K562 (cell line): Measurements from ENCODE around the gene AGR2. TPM values are rescaled to one million over a fixed set of nuclear protein-coding genes. Genes with fewer than 3 reads are reported as not detected.

ENCODE experiments used
- ARID4B ChIP-seq: sonication (generic); formaldehyde crosslinking; IDR thresholded peaks from 2 replicates; pipeline ENCODE4 v1.8.0; 2022; ENCODE audit warnings: mild to moderate bottlenecking, missing genetic modification reagents
- DDX20 ChIP-seq: fragments of 450-650 bp; IDR thresholded peaks from 2 replicates; pipeline ENCODE4 v1.6.1; 2016; ENCODE audit warnings: missing genetic modification characterization, low read depth, mild to moderate bottlenecking, missing compliant biosample characterization, moderate library complexity
- E4F1 ChIP-seq: fragments of 250-450 bp; sonication (Bioruptor Pico); IDR thresholded peaks from 2 replicates; pipeline ENCODE4 v1.5.0; 2021; ENCODE audit warnings: mild to moderate bottlenecking, borderline replicate concordance
- HOMEZ ChIP-seq: fragments of 250-450 bp; sonication (Bioruptor Pico); IDR thresholded peaks from 2 replicates; pipeline ENCODE4 v1.4.0; 2020; ENCODE audit warnings: mild to moderate bottlenecking, moderate library complexity
- MAFG ChIP-seq: fragments of 450-650 bp; conservative IDR thresholded peaks from 2 replicates; pipeline ENCODE4 v1.6.1; 2016; ENCODE audit warnings: missing genetic modification characterization, missing compliant biosample characterization
- MCM2 ChIP-seq: fragments of 450-650 bp; IDR thresholded peaks from 2 replicates; pipeline ENCODE4 v1.6.1; 2017; ENCODE audit warnings: low read depth, mild to moderate bottlenecking
- NELFE ChIP-seq: IDR thresholded peaks from 2 replicates; pipeline ENCODE4 v1.6.1; 2011; ENCODE audit warnings: mild to moderate bottlenecking; ENCODE audit not compliant: insufficient read depth, insufficient read length
- NRF1 ChIP-seq, 2 experiments: fragments of 450-650 bp; IDR thresholded peaks in 1 of 2; conservative IDR thresholded peaks in 1 of 2; 2 replicates each; pipeline ENCODE4 v1.6.1; 2014; ENCODE audit warnings: mild to moderate bottlenecking in 2 of 2
- POLR2B ChIP-seq: fragments of 450-650 bp; IDR thresholded peaks from 2 replicates; pipeline ENCODE4 v1.6.1; 2018; ENCODE audit warnings: low read depth; ENCODE audit not compliant: partially characterized antibody
- SIRT6 ChIP-seq: IDR thresholded peaks from one replicate; pipeline ENCODE4 v1.6.1; 2012; ENCODE audit warnings: low read depth, mild to moderate bottlenecking, control low read depth, inconsistent platforms, low read length, moderate library complexity
- STAT5A ChIP-seq: IDR thresholded peaks from 2 replicates; pipeline ENCODE4 v1.6.1; 2012; ENCODE audit warnings: low read length, inconsistent platforms, borderline replicate concordance
- STAT5B ChIP-seq: fragments of 250-450 bp; sonication (Bioruptor Pico); IDR thresholded peaks from 2 replicates; pipeline ENCODE4 v1.8.0; 2021; ENCODE audit warnings: mild to moderate bottlenecking, inconsistent platforms
- TEAD1 ChIP-seq, 2 experiments: fragments of 450-650 bp in 1 of 2; sonication (generic) in 1 of 2; formaldehyde crosslinking; IDR thresholded peaks; 2 replicates each; pipeline versions ENCODE4 v1.4.0 to v1.8.0; 2020 to 2022; ENCODE audit warnings: mild to moderate bottlenecking in 2 of 2, missing genetic modification reagents in 1 of 2
- XRCC4 ChIP-seq: IDR thresholded peaks from one replicate; pipeline ENCODE4 v1.6.1; 2011; ENCODE audit not compliant: insufficient read depth, insufficient read length; ENCODE audit errors: extremely low read depth
- ZNF184 ChIP-seq: sonication (generic); formaldehyde crosslinking; IDR thresholded peaks from 2 replicates; pipeline ENCODE4 v1.5.0; 2020; ENCODE audit warnings: missing genetic modification reagents
- ZNF740 ChIP-seq, 3 experiments: fragments of 200-800 bp in 1 of 3; sonication (Bioruptor generic) in 1 of 3; sonication (generic) in 1 of 3; formaldehyde crosslinking in 1 of 3; IDR thresholded peaks; 2 replicates each; pipeline versions ENCODE4 v1.6.1 to v1.8.0; 2016 to 2022; ENCODE audit warnings: mild to moderate bottlenecking in 2 of 3, missing compliant biosample characterization in 2 of 3, missing genetic modification characterization in 2 of 3, missing genetic modification reagents in 1 of 3
- polyA plus RNA-seq, 8 experiments: library from polyadenylated mRNA; depleted of rRNA in 4 of 8; stranded (reverse) in 5 of 8; unstranded in 3 of 8; fragments of >200 nt; fragmentation: Nextera tagmentation in 2 of 8; fragmentation: Illumina TruSeq in 1 of 8; extraction: Ambion mirVana in 2 of 8; extraction: Trizol in 1 of 8; gene quantifications; 2 replicates each; pipeline versions ENCODE4 v1.2.1 to v1.2.3, GENCODE V29; 2011 to 2014; ENCODE audit warnings: inconsistent platforms in 1 of 8, missing spikeins in 1 of 8
- total RNA-seq, 7 experiments: library from RNA; depleted of rRNA in 6 of 7; stranded (reverse); fragments of >200 nt in 6 of 7; fragmentation: Illumina TruSeq in 2 of 7; extraction: Trizol in 2 of 7; gene quantifications; 2 replicates each; pipeline versions ENCODE4 v1.2.1 to v1.2.3, GENCODE V29; 2011 to 2021; ENCODE audit warnings: low replicate concordance in 1 of 7

The AGR2 gene
- total and polyA plus RNA-seq, 9 of the 15 experiments (the other 6 are each of a cell fraction or from before 2014, with no cell fraction given), result 0.66 TPM; not detected in 8

GRCh38 chr7:16753102-16753931 lies 51.5 kb downstream of the AGR2 start, which contains the start of gene TSPAN13 (continued):
- TF ChIP-seq HOMEZ (CRISPR knock-in tag) (no peak), STAT5A (no peak), NELFE (no peak), ZNF740 (CRISPR knock-in tag; IDR thresholded peaks at IDR 0.05) (no peak), ZNF740 (tag; IDR thresholded peaks at IDR 0.05) (no peak), XRCC4 (no peak), E4F1 (no peak), POLR2B (no peak), TEAD1 (CRISPR knock-in tag; IDR thresholded peaks at IDR 0.05) (no peak), ZNF184 (CRISPR knock-in tag) (no peak), SIRT6 (no peak), STAT5B (CRISPR knock-in tag) (no peak), MAFG (tag) (no peak), DDX20 (tag) (no peak), NRF1 (conservative IDR thresholded peaks at IDR 0.05 in 1 of 2, IDR thresholded peaks at IDR 0.05 in 1 of 2) (peak; percentile 68 to 71), ARID4B (no peak), MCM2 (no peak)
